Measurements from ENCODE around the gene TMC6. TPM values are rescaled to one million over a fixed set of nuclear protein-coding genes. Genes with fewer than 3 reads are reported as not detected.

Gene TMC6
- polyA plus RNA-seq, 1 donor (not counting 4 experiments of a cell fraction or from before 2014, with no cell fraction given) = 20.4 TPM

DNA sequence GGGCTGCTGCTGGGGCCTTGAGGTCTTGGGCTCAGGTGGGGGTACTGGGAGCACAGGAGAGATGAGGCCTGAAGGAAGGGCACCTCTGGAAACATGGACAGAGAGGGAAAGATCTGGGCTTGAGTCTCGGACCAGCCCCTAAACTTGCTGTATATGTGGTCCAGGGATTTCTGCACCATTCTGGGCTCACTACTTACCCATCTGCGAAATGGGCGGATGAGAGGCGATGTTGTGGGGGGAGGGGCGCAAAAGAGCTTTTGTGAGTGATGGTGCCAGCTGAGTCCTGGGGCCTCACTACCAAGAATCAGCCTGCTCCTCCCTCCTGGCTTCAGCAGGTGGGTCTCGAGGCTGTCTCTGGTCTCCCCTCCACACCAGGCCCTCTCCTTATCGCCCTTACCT lies 17.9 kb upstream of the TMC6 start:
- Histone ChIP-seq H3K4me1 (ENCODE audit: control insufficient read depth, extremely low read depth, insufficient read depth, low read length) (peaks cover 38% of the 10 kb centered on the region), H3K27me3 (ENCODE audit: control insufficient read depth, extremely low read depth, insufficient read depth, low read length) (peaks cover 8% of the 10 kb centered on the region)

DNA sequence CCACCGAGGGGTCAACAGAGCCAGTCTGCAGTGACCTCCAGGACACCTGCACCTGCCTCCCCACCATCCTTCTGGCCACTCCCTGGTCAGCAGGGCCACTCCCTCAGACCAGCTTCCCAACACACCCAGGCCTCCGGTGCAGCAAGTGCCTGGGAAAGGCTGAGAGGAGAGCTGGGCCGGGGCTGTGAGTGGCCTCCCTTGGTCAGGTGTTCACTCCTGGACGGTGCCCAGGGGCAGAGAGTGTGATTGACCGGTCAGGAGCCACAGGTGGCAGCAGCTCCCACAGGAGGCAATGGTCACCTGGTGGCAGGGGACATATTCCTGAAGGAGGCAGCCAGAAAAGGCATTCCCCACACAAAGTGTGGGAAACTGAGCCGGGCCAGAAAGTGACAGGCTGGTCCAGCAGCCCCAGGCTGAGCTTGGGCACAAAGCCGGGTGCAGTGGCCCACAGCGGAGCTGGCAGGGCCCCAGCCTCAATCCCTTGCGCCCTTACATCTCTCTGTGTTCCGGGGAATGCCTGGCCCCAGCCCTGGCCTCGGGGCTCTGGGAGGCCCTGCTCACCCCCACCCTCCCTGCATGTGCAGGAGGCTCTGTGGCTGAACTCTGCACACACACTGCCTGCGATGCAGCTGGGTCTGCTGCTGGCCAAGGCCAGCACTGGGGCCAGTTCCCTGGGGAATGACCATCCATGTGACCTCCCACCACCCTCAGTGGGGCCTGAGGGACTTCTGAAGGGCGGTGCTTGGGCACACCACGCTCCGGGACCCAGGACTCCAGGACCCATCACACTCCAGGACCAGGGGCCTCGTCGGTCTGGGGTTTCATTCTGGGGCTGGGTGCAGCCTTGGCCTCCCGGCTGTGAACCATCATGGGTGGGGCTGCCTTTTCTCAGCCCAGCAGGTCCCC lies 16.4 kb upstream of the TMC6 start:
- FAIRE-seq = no peak
- Histone ChIP-seq H3K27me3 (ENCODE audit: control insufficient read depth, extremely low read depth, insufficient read depth, low read length) (peaks cover 8% of the 10 kb centered on the region), H3K4me2 (ENCODE audit: control insufficient read depth, extremely low read depth, insufficient read depth, low read depth, low read length) (no peak overlapping the region), H3K4me1 (ENCODE audit: control insufficient read depth, extremely low read depth, insufficient read depth, low read length) (peaks cover 43% of the 10 kb centered on the region), H4K20me1 (ENCODE audit: control insufficient read depth, extremely low read depth, insufficient read depth, low read length) (no peaks in the 10 kb centered on the region), H3K9me1 (ENCODE audit: control insufficient read depth, extremely low read depth, insufficient read depth, low read length) (no peaks in the 10 kb centered on the region), H3K36me3 (ENCODE audit: control insufficient read depth in 2 of 2, extremely low read depth in 1 of 2, insufficient read depth in 2 of 2, low read length in 2 of 2) (no peaks in the 10 kb centered on the region), H3K79me2 (ENCODE audit: control insufficient read depth, insufficient read depth, low read length) (no peaks in the 10 kb centered on the region), H2AFZ (ENCODE audit: control insufficient read depth, low read length) (no peak overlapping the region), H3K9me3 (ENCODE audit: control insufficient read depth, low read depth, low read length) (no peaks in the 10 kb centered on the region), H3K27ac (ENCODE audit: control insufficient read depth, insufficient read depth, low read length) (no peak overlapping the region), H3K4me3 (ENCODE audit: control insufficient read depth in 2 of 3, extremely low read depth in 1 of 3, insufficient read depth in 2 of 3, low read depth in 1 of 3, low read length in 3 of 3) (no peak overlapping the region), H3K9ac (ENCODE audit: control insufficient read depth, extremely low read depth, insufficient read depth, low read length) (no peak overlapping the region)
- dilution Hi-C loops (cut with MboI; ENCODE audit: extremely low pct_ligation_motif_present, low sequenced_read_pairs) = no loop called here
- TF ChIP-seq, protein P1, sequence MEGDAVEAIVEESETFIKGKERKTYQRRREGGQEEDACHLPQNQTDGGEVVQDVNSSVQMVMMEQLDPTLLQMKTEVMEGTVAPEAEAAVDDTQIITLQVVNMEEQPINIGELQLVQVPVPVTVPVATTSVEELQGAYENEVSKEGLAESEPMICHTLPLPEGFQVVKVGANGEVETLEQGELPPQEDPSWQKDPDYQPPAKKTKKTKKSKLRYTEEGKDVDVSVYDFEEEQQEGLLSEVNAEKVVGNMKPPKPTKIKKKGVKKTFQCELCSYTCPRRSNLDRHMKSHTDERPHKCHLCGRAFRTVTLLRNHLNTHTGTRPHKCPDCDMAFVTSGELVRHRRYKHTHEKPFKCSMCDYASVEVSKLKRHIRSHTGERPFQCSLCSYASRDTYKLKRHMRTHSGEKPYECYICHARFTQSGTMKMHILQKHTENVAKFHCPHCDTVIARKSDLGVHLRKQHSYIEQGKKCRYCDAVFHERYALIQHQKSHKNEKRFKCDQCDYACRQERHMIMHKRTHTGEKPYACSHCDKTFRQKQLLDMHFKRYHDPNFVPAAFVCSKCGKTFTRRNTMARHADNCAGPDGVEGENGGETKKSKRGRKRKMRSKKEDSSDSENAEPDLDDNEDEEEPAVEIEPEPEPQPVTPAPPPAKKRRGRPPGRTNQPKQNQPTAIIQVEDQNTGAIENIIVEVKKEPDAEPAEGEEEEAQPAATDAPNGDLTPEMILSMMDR (optimal IDR thresholded peaks at IDR 0.05 in 1 of 3, IDR thresholded peaks at IDR 0.05 in 1 of 3, conservative IDR thresholded peaks at IDR 0.05 in 1 of 3; ENCODE audit: extremely low read depth in 1 of 3, insufficient read depth in 2 of 3, low read length in 3 of 3) = no peak
- no peak for TF ChIP-seq EZH2 (IDR thresholded peaks at IDR 0.05; ENCODE audit: low read length)
- no peak for DNase-seq (ENCODE audit: low read depth, low spot score)

More for the DNA sequence above, 17.9 kb upstream of the TMC6 start:
- DNase-seq (ENCODE audit: low read depth, low spot score) = no peak
- no peak for FAIRE-seq
- no peak overlapping the region for H2AFZ ChIP-seq (ENCODE audit: control insufficient read depth, low read length)
- H3K4me2 ChIP-seq (ENCODE audit: control insufficient read depth, extremely low read depth, insufficient read depth, low read depth, low read length) = no peak overlapping the region
- dilution Hi-C loops (cut with MboI; ENCODE audit: extremely low pct_ligation_motif_present, low sequenced_read_pairs) = no loop called here
- no peaks in the 10 kb centered on the region for H3K9me3 ChIP-seq (ENCODE audit: control insufficient read depth, low read depth, low read length)
- H3K9me1 ChIP-seq (ENCODE audit: control insufficient read depth, extremely low read depth, insufficient read depth, low read length) = no peaks in the 10 kb centered on the region
- no peaks in the 10 kb centered on the region for H3K79me2 ChIP-seq (ENCODE audit: control insufficient read depth, insufficient read depth, low read length)
- H3K36me3 ChIP-seq (ENCODE audit: control insufficient read depth in 2 of 2, extremely low read depth in 1 of 2, insufficient read depth in 2 of 2, low read length in 2 of 2) = no peaks in the 10 kb centered on the region
- H3K4me3 ChIP-seq (ENCODE audit: control insufficient read depth in 2 of 3, extremely low read depth in 1 of 3, insufficient read depth in 2 of 3, low read depth in 1 of 3, low read length in 3 of 3) = no peak overlapping the region
- H3K9ac ChIP-seq (ENCODE audit: control insufficient read depth, extremely low read depth, insufficient read depth, low read length) = no peak overlapping the region
- no peaks in the 10 kb centered on the region for H4K20me1 ChIP-seq (ENCODE audit: control insufficient read depth, extremely low read depth, insufficient read depth, low read length)
- no peak for TF ChIP-seq EZH2 (IDR thresholded peaks at IDR 0.05; ENCODE audit: low read length)
- TF ChIP-seq, protein P1 (optimal IDR thresholded peaks at IDR 0.05 in 1 of 3, IDR thresholded peaks at IDR 0.05 in 1 of 3, conservative IDR thresholded peaks at IDR 0.05 in 1 of 3; ENCODE audit: extremely low read depth in 1 of 3, insufficient read depth in 2 of 3, low read length in 3 of 3) = no peak
- no peak overlapping the region for H3K27ac ChIP-seq (ENCODE audit: control insufficient read depth, insufficient read depth, low read length)

Data from keratinocyte (primary cell).